Esophagus squamous epithelium (tissue), 4 donors: ENCODE data around the gene PTPRD.

Experiments
- POLR2A ChIP-seq, 4 donors: fragments of 450-650 bp; IDR thresholded peaks; one replicate each; pipeline ENCODE4 v1.6.1; 2017; ENCODE audit warnings: antibody characterized with exemption in 4 of 4, mild to moderate bottlenecking in 4 of 4, moderate library complexity in 3 of 4
- TF ChIP-seq, protein P1 (sequence below), 6 experiments: fragments of 450-650 bp in 4 of 6; fragments of 200-600 bp in 2 of 6; sonication (generic) in 2 of 6; IDR thresholded peaks; one replicate each; pipeline ENCODE4 v1.5.1; 2016 to 2019; ENCODE audit warnings: antibody characterized with exemption in 6 of 6, mild to moderate bottlenecking in 4 of 6, moderate library complexity in 4 of 6

DNA sequence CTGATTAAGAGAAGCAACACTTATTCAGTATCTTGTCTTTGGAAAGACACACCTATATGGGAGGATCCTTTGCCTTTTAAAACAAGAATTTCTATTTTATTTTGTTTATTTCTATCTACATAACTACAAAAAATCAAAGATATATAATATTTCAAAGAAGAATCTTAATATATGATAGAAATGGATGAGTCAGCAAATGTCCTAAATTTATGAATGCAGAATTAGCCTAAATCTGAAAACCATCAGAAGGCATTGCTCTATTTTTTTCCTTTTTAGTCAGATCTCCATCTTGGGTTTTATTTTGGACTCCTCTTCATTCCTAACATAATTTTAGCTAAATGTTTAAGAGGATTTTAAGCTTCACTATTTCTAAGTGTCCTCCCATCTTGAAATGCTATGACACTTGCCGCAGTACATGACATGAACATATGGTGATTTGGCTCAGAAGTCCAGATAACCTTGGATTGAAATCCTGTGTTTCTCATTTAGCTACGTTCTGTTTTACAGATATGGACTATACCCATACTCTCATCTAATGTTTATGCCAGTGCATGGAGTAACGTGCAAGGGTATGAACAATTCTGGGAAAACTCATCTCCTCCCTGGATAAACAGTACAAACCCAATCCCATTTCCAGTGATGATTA is 1490.4 kb downstream of the PTPRD start:
- TF ChIP-seq, protein P1, sequence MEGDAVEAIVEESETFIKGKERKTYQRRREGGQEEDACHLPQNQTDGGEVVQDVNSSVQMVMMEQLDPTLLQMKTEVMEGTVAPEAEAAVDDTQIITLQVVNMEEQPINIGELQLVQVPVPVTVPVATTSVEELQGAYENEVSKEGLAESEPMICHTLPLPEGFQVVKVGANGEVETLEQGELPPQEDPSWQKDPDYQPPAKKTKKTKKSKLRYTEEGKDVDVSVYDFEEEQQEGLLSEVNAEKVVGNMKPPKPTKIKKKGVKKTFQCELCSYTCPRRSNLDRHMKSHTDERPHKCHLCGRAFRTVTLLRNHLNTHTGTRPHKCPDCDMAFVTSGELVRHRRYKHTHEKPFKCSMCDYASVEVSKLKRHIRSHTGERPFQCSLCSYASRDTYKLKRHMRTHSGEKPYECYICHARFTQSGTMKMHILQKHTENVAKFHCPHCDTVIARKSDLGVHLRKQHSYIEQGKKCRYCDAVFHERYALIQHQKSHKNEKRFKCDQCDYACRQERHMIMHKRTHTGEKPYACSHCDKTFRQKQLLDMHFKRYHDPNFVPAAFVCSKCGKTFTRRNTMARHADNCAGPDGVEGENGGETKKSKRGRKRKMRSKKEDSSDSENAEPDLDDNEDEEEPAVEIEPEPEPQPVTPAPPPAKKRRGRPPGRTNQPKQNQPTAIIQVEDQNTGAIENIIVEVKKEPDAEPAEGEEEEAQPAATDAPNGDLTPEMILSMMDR (IDR thresholded peaks at IDR 0.05): no peak
- no peak for TF ChIP-seq POLR2A (IDR thresholded peaks at IDR 0.05)
